H1 (cell line): ENCODE data around the gene RIPOR3.

Experiments
- CBX8 ChIP-seq: fragments of 300-800, 300-1000 bp; sonication (generic); IDR thresholded peaks from 2 replicates; pipeline ENCODE4 v1.7.1; 2016; ENCODE audit warnings: low read depth, low read length, borderline replicate concordance
- CEBPB ChIP-seq: IDR thresholded peaks from 2 replicates; pipeline ENCODE4 v1.6.1; 2012; ENCODE audit warnings: low read depth, low read length
- EP300 ChIP-seq, 2 experiments: IDR thresholded peaks; 1 replicate in 1 of 2; 2 replicates in 1 of 2; pipeline ENCODE4 v1.6.1; 2011 to 2012; ENCODE audit warnings: low read depth in 2 of 2, low read length in 2 of 2, mild to moderate bottlenecking in 2 of 2, borderline replicate concordance in 1 of 2, inconsistent platforms in 1 of 2, moderate library complexity in 1 of 2
- TEAD4 ChIP-seq: IDR thresholded peaks from 2 replicates; pipeline ENCODE4 v1.6.1; 2012; ENCODE audit warnings: low read depth, low read length, inconsistent platforms, mixed read lengths
- YY1 ChIP-seq: IDR thresholded peaks from 2 replicates; pipeline ENCODE4 v1.6.1; 2011; ENCODE audit warnings: low read depth, mild to moderate bottlenecking, low read length
- ZNF274 ChIP-seq: IDR thresholded peaks from 2 replicates; pipeline ENCODE4 v1.7.0; 2012; ENCODE audit warnings: low read length, borderline replicate concordance; ENCODE audit errors: extremely low read depth
- TF ChIP-seq, protein P1 (sequence below), 3 experiments: IDR thresholded peaks; 1 replicate in 2 of 3; 2 replicates in 1 of 3; pipeline versions ENCODE4 v1.5.1 to v1.6.1; 2011; ENCODE audit warnings: low read length in 3 of 3, mild to moderate bottlenecking in 3 of 3, inconsistent platforms in 2 of 3, low read depth in 1 of 3, moderate library complexity in 1 of 3; ENCODE audit not compliant: insufficient read depth in 1 of 3; ENCODE audit errors: control extremely low read depth in 1 of 3
- TF ChIP-seq, protein P2 (sequence below): IDR thresholded peaks from 2 replicates; pipeline ENCODE4 v1.6.1; 2012; ENCODE audit warnings: low read length, inconsistent platforms

GRCh38 chr20:50596694-50597021, 94.7 kb downstream of the RIPOR3 start:
- TF ChIP-seq CBX8 (no peak), EP300 (IDR thresholded peaks at IDR 0.05; ENCODE audit: borderline replicate concordance in 1 of 2, low read depth in 2 of 2, low read length in 2 of 2) (no peak), TEAD4 (no peak), ZNF274 (no peak), YY1 (no peak), CEBPB (no peak)
- TF ChIP-seq, protein P1, sequence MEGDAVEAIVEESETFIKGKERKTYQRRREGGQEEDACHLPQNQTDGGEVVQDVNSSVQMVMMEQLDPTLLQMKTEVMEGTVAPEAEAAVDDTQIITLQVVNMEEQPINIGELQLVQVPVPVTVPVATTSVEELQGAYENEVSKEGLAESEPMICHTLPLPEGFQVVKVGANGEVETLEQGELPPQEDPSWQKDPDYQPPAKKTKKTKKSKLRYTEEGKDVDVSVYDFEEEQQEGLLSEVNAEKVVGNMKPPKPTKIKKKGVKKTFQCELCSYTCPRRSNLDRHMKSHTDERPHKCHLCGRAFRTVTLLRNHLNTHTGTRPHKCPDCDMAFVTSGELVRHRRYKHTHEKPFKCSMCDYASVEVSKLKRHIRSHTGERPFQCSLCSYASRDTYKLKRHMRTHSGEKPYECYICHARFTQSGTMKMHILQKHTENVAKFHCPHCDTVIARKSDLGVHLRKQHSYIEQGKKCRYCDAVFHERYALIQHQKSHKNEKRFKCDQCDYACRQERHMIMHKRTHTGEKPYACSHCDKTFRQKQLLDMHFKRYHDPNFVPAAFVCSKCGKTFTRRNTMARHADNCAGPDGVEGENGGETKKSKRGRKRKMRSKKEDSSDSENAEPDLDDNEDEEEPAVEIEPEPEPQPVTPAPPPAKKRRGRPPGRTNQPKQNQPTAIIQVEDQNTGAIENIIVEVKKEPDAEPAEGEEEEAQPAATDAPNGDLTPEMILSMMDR (IDR thresholded peaks at IDR 0.05; ENCODE audit: control extremely low read depth in 1 of 3, insufficient read depth in 1 of 3, low read depth in 1 of 3, low read length in 3 of 3) = no peak
- TF ChIP-seq, protein P2, sequence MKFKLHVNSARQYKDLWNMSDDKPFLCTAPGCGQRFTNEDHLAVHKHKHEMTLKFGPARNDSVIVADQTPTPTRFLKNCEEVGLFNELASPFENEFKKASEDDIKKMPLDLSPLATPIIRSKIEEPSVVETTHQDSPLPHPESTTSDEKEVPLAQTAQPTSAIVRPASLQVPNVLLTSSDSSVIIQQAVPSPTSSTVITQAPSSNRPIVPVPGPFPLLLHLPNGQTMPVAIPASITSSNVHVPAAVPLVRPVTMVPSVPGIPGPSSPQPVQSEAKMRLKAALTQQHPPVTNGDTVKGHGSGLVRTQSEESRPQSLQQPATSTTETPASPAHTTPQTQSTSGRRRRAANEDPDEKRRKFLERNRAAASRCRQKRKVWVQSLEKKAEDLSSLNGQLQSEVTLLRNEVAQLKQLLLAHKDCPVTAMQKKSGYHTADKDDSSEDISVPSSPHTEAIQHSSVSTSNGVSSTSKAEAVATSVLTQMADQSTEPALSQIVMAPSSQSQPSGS = no peak
